Left forelimb (tissue), 1 donor: ENCODE measurements around the gene SFMBT1.

Experiments used
- DNase-seq: peaks from one replicate; pipeline ENCODE4 v3.0.0-alpha.2; 2018; ENCODE audit warnings: low spot score

The SFMBT1 gene

DNA sequence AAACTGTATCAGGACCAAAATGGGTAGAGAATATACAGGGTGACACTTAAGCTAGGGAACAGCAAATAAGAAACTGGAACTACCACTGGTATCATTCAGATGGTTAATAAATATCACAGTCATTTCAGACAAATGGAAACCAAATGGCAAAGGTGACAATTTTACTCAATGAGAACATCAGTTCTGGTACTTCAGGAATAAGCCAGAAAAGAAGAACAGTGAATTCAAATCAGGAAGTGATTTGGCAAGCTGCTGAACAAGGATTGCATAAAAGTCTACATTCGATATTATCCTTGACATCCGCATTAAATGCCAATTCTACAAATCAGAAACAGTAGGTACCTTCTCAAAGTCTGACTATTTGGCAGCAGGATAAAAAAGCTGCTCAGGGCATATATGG is 125.0 kb downstream of the SFMBT1 start:
- DNase-seq = no peak

DNA sequence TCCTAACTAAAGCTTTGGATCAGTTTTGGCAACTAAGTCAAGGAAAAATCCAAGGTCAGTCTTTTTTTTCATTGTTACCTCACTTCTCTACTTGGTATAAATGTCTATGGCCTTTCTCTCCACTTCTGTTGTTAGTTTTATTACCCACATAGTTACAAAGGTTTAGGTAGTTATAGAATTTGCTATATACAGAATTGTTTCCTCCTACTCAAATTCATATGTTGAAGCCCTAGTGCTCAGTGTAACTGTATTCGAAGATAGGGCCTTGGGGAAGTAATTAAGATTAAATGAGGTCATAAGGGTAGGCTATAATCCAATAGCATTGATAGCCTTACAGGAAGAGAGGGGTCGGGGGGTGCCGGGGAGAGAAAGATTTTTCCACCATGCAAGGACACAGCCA is 128.8 kb downstream of the SFMBT1 start:
- no peak for DNase-seq

GRCh38 chr3:52915294-52915693 is 130.6 kb downstream of the SFMBT1 start:
- DNase-seq = no peak

DNA sequence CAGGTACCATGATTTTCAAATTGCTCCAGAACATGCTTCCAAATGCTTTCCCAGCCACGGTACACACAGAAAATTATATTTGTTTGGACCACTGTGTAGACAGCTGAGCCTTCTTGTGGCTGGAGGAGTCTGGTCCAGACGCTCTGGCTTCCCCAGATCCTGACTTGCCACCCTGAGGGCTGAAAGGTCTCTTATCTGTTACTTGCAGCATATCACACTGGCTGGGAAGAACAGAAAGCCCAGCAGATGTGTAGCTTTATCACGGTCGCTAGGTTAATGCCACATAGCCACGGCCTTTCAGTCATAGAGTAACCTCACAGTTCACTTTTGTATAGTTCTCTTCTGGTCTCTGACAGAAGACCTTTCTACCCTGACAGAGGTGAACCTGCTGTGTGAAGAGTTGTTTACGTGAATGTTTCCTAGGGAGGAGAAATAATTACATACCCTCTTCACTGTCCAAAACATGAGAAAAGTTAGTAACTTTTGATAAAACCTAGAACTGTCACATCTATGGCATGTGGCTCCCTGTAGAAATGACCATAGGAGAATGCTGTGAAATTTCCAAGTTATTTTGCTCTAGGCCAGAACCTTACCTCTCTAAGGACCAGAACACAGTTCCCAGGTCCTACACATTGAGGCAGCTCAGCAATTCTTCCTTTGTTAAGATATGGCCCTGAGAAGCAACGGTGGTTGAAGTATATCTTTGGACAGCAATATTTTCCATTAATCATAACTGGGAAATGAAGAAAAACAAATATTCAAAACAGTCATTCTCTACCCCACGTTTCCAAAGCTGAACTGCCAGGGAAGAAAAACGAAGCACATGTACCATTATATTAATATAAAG is 132.8 kb downstream of the SFMBT1 start:
- DNase-seq = no peak

GRCh38 chr3:52910823-52911222 is 135.1 kb downstream of the SFMBT1 start:
- no peak for DNase-seq

DNA sequence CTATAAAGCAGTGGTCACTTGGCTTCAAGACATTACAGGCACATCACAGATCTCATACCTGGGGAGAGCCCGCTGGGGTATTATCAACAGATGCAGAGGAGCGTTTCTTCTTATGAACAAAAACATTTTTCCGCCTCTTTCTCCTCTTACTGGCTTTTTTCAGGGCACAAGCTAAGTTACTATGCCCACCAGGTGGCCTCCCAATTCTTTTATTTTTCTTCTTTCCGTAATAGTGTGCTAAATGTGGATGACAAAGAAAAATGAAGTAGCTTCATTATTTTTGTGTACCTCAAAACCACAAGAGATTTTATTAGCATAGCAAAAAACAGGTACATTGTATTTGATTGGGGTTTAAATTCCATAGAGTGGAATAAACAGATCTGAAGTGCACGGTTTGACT is 138.4 kb downstream of the SFMBT1 start:
- DNase-seq = no peak

- DNase-seq = no peak
These were observed 141.3 kb downstream of the SFMBT1 start for GRCh38 chr3:52904552-52904951.

- no peak for DNase-seq
These were observed 141.9 kb downstream of the SFMBT1 start for GRCh38 chr3:52904000-52904399.

- peak; percentile 90 for DNase-seq
These were observed 148.4 kb downstream of the SFMBT1 start, which contains the start of gene STIMATE for GRCh38 chr3:52897130-52898122. Gene STIMATE (minus strand): TSS chr3:52897548. CDS start chr3:52897450, 98 bp downstream.

DNA sequence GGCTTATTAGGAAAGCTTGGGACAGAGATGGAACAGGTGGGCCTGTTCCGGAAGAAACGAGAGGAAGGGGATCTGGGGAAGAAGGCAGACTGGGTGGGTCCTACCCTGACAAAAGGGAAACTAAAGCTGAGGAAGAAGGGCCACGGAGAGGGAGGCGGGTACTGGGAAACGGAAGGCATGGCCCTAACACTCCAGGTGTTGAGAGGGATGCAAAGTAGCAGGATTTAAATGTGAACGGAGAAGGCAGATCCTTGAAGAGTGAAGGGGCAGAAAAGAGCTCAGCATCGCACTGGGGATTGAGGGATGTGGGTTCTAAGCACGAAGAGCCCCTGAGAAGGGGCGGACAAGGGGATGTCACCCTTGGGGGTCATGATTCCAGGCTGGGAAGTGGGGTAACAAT is 149.3 kb downstream of the SFMBT1 start:
- no peak for DNase-seq

- DNase-seq = no peak
These were observed 149.7 kb downstream of the SFMBT1 start for GRCh38 chr3:52896151-52896550.

DNA sequence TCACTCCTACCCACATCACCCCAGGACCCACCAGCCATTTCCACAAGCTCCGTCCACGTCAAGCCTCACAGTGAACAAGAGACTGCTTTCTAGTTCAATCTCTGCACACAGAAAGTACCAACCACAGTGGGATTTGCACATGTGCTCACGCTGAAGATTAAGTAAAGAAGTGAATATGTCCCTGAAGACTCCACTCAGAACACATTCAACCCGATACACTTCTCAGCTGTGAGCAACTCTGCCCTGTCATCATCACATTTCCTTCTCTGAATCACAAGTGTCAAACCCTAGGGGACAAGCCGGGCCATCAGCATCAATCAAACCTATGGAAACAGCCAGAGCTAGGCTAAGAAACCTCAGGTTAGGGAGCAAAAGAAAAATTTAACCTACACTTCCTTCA is 150.5 kb downstream of the SFMBT1 start:
- DNase-seq = no peak

GRCh38 chr3:52894756-52895155 is 151.1 kb downstream of the SFMBT1 start:
- no peak for DNase-seq

DNA sequence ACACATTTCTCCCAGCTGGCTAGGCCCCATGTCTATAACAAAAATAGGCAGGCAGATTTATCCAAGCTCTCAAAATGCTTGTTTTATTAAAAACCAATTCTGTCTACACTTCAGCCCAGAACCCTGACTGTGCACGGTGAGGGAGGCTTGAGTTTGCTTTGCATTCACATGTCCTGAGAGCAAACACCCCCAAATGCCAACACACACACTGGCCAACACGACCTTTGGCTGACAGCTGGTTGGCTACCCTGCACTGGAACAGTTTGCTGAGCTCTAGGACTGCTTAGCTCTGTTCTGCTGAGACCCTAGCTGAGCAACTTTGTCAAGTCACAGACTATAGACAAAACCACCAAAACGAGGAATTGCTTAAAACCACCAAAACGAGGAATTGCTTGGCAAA is 152.2 kb downstream of the SFMBT1 start:
- no peak for DNase-seq

- no peak for DNase-seq
These were observed 153.1 kb downstream of the SFMBT1 start for GRCh38 chr3:52892625-52893311.

- no peak for DNase-seq
These were observed 153.6 kb downstream of the SFMBT1 start for GRCh38 chr3:52892290-52892624.

GRCh38 chr3:52891615-52892081 is 154.2 kb downstream of the SFMBT1 start:
- no peak for DNase-seq

DNA sequence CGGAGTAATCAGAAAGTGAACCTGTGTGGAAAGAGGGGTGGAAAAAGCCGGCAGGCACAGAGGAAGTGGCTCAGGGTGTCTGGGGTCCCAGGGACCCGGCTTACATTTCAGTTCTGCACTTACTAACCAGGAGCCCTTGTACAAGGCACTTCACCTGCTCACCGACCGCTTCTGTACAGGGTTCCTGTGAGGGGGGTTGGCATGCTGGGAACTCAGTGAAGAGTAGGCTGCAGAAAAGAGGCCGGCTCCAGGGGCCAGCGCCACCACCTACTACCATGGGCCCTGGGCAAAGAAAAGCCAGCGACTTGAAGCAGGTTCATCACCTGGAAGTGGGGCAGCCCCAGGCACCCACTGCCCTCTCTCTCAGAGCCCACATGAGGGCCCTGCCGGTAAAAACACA is 154.7 kb downstream of the SFMBT1 start:
- no peak for DNase-seq

DNA sequence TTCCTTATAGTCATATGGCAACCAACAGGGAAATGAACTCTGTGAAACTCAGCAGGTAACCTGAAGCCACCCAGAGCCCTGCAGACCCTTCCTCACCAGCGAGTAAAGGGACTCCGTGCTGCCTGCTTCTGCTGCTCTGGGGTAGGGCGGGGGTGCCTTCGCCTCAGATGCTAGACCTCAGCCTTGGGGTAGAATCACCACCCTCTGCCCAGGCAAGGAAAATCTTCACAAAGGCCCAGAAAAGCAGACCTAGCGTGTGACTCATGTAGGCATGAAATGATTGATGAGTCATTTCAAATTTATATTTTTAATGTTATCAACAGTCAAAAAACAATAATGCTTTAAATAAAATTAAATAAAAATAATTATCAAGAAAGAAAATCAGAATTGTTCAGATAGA is 155.1 kb downstream of the SFMBT1 start:
- no peak for DNase-seq

DNA sequence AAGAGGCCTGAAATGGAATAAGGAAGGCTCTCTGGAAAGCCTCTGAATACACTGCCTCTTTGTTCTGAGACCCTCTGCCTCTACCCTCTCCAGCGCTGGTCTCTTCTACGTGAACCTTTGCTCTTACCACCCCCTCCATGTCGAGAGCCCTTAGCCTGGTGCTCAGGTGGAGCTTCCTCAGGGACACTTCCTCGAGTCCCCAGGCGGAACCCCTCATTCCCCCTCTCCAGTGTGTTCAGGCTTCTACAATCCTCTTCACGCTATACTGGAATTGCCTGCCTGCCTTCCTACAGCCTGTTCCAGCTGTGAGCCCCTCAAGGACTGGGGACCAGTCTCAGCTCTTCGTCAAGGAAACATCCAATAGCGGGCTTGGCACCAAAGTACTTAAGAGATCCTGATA is 156.0 kb downstream of the SFMBT1 start:
- DNase-seq = no peak

DNA sequence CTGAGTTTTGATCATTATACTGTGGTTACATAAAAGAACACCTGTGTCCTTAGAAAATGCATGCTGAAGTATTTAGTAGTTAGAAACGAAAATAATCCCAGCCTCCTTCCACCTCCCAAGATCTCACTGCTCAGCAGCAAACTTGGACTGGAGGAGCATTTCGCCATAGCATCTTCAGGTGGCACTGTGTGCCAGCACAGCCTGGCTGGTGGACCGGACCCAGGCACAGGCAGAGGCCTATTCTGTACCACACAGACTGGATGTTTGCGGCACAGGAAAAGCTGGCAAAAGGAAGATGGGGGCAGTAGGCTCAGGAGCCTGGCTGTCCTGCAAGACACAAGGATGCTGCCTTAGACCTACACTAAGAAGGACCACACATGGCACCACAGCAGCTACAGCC is 158.7 kb downstream of the SFMBT1 start:
- no peak for DNase-seq

DNA sequence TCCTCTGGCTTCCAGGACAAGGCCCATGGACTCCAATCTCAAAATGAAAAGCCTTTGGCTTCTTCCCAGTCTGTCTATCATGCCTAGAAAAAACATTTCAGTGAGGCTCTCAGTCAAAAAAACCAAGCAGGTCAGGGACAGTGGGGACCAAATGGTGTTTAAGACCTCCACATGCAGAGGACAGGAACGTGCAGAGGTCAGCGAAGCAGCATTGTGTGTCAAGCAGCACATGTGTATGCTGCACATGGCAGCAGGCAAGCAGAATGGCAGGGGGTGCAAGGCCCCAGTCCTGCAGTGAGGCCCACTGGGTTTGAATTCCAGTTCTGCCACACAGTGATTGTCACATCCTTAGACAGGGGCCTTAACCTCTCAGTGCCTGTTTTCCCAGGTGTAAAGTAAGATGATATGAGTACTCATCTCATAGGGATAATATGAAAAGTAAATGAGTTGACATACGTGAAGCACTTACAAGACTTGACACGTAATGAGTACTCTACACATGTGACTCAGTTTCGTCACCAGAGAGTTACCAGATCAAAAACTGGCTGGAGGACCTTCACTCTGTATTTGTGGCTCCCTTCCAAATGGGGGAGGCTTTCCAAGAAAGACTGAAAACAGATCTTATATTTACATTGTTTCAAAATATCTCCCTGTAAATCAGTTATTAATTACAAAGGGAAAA is 159.7 kb downstream of the SFMBT1 start:
- DNase-seq = no peak
